ENCODE data around the gene MAD1L1.

Gene MAD1L1

GRCh38 chr7:1936531-1937251, 296.1 kb downstream of the MAD1L1 start:
- no peaks in the 10 kb centered on the region for H3K9me3 ChIP-seq (ENCODE audit: low read depth, low read length)
- no peak overlapping the region for H3K27ac ChIP-seq
- no peak for DNase-seq (ENCODE audit: low read depth, low spot score)
- no peak overlapping the region for H3K4me3 ChIP-seq
- TF ChIP-seq FOXP2 (optimal IDR thresholded peaks at IDR 0.05; ENCODE audit: control extremely low read depth, extremely low read length, insufficient read depth) (no peak), EZH2 (IDR thresholded peaks at IDR 0.05) (no peak), POLR2AphosphoS5 (IDR thresholded peaks at IDR 0.05; ENCODE audit: borderline replicate concordance, low read depth, low read length) (no peak)
- H3K36me3 ChIP-seq (ENCODE audit: insufficient read depth, low read length): 0 out of 2 replicates have a peak, but pooled peaks cover 3% of the 10 kb centered on the region
- H3K9ac ChIP-seq (ENCODE audit: insufficient read length): no peak overlapping the region

- H3K36me3 ChIP-seq (ENCODE audit: insufficient read depth, low read length): 0 out of 2 replicates have a peak, but pooled peaks cover 3% of the 10 kb centered on the region
- no peak for DNase-seq (ENCODE audit: low read depth, low spot score)
- no peak overlapping the region for H3K9ac ChIP-seq (ENCODE audit: insufficient read length)
- TF ChIP-seq FOXP2 (optimal IDR thresholded peaks at IDR 0.05; ENCODE audit: control extremely low read depth, extremely low read length, insufficient read depth): no peak
- no peak for TF ChIP-seq EZH2 (IDR thresholded peaks at IDR 0.05)
- no peak for TF ChIP-seq POLR2AphosphoS5 (IDR thresholded peaks at IDR 0.05; ENCODE audit: borderline replicate concordance, low read depth, low read length)
- no peaks in the 10 kb centered on the region for H3K9me3 ChIP-seq (ENCODE audit: low read depth, low read length)
- H3K27ac ChIP-seq: no peak overlapping the region
- H3K4me3 ChIP-seq: no peak overlapping the region
These were observed 296.8 kb downstream of the MAD1L1 start for GRCh38 chr7:1936006-1936310.

GRCh38 chr7:1935176-1936005, 297.4 kb downstream of the MAD1L1 start:
- TF ChIP-seq POLR2AphosphoS5 (IDR thresholded peaks at IDR 0.05; ENCODE audit: borderline replicate concordance, low read depth, low read length) (no peak), FOXP2 (optimal IDR thresholded peaks at IDR 0.05; ENCODE audit: control extremely low read depth, extremely low read length, insufficient read depth) (no peak), EZH2 (IDR thresholded peaks at IDR 0.05) (no peak)

GRCh38 chr7:1934756-1935155, 298.0 kb downstream of the MAD1L1 start:
- no peak overlapping the region for H3K4me3 ChIP-seq
- H3K9me3 ChIP-seq (ENCODE audit: low read depth, low read length): no peaks in the 10 kb centered on the region
- 0 out of 2 replicates have a peak, but pooled peaks cover 3% of the 10 kb centered on the region for H3K36me3 ChIP-seq (ENCODE audit: insufficient read depth, low read length)
- TF ChIP-seq POLR2AphosphoS5 (IDR thresholded peaks at IDR 0.05; ENCODE audit: borderline replicate concordance, low read depth, low read length): no peak
- TF ChIP-seq FOXP2 (optimal IDR thresholded peaks at IDR 0.05; ENCODE audit: control extremely low read depth, extremely low read length, insufficient read depth): no peak
- no peak for TF ChIP-seq EZH2 (IDR thresholded peaks at IDR 0.05)
- H3K9ac ChIP-seq (ENCODE audit: insufficient read length): no peak overlapping the region
- no peak overlapping the region for H3K27ac ChIP-seq
- no peak for DNase-seq (ENCODE audit: low read depth, low spot score)

More at GRCh38 chr7:1935176-1936005, 297.4 kb downstream of the MAD1L1 start:
- H3K36me3 ChIP-seq (ENCODE audit: insufficient read depth, low read length): 0 out of 2 replicates have a peak, but pooled peaks cover 3% of the 10 kb centered on the region
- H3K9ac ChIP-seq (ENCODE audit: insufficient read length): no peak overlapping the region
- no peak overlapping the region for H3K27ac ChIP-seq
- no peak overlapping the region for H3K4me3 ChIP-seq
- H3K9me3 ChIP-seq (ENCODE audit: low read depth, low read length): no peaks in the 10 kb centered on the region
- DNase-seq (ENCODE audit: low read depth, low spot score): no peak

GRCh38 chr7:1934017-1934416, 298.7 kb downstream of the MAD1L1 start:
- no peak for DNase-seq (ENCODE audit: low read depth, low spot score)

GRCh38 chr7:1933066-1933750, 299.5 kb downstream of the MAD1L1 start:
- Histone ChIP-seq H3K4me3 (no peak overlapping the region), H3K27ac (no peak overlapping the region), H3K9me3 (ENCODE audit: low read depth, low read length) (no peaks in the 10 kb centered on the region), H3K36me3 (ENCODE audit: insufficient read depth, low read length) (0 out of 2 replicates have a peak, but pooled peaks cover 3% of the 10 kb centered on the region), H3K9ac (ENCODE audit: insufficient read length) (peak overlapping the region; percentile 20)
- no peak for DNase-seq (ENCODE audit: low read depth, low spot score)
- TF ChIP-seq FOXP2 (optimal IDR thresholded peaks at IDR 0.05; ENCODE audit: control extremely low read depth, extremely low read length, insufficient read depth): no peak
- no peak for TF ChIP-seq POLR2AphosphoS5 (IDR thresholded peaks at IDR 0.05; ENCODE audit: borderline replicate concordance, low read depth, low read length)

More at GRCh38 chr7:1934017-1934416, 298.7 kb downstream of the MAD1L1 start:
- H3K27ac ChIP-seq: no peak overlapping the region
- H3K36me3 ChIP-seq (ENCODE audit: insufficient read depth, low read length): 0 out of 2 replicates have a peak, but pooled peaks cover 3% of the 10 kb centered on the region
- TF ChIP-seq FOXP2 (optimal IDR thresholded peaks at IDR 0.05; ENCODE audit: control extremely low read depth, extremely low read length, insufficient read depth): no peak
- TF ChIP-seq EZH2 (IDR thresholded peaks at IDR 0.05): no peak
- TF ChIP-seq POLR2AphosphoS5 (IDR thresholded peaks at IDR 0.05; ENCODE audit: borderline replicate concordance, low read depth, low read length): no peak
- H3K4me3 ChIP-seq: no peak overlapping the region
- H3K9ac ChIP-seq (ENCODE audit: insufficient read length): no peak overlapping the region
- no peaks in the 10 kb centered on the region for H3K9me3 ChIP-seq (ENCODE audit: low read depth, low read length)

GRCh38 chr7:1931951-1932270, 300.8 kb downstream of the MAD1L1 start:
- no peak for DNase-seq (ENCODE audit: low read depth, low spot score)
- no peak overlapping the region for H3K27ac ChIP-seq
- no peak overlapping the region for H3K9ac ChIP-seq (ENCODE audit: insufficient read length)
- no peaks in the 10 kb centered on the region for H3K9me3 ChIP-seq (ENCODE audit: low read depth, low read length)
- H3K36me3 ChIP-seq (ENCODE audit: insufficient read depth, low read length): 0 out of 2 replicates have a peak, but pooled peaks cover 3% of the 10 kb centered on the region
- no peak overlapping the region for H3K4me3 ChIP-seq
- TF ChIP-seq POLR2AphosphoS5 (IDR thresholded peaks at IDR 0.05; ENCODE audit: borderline replicate concordance, low read depth, low read length): no peak
- TF ChIP-seq EZH2 (IDR thresholded peaks at IDR 0.05): no peak
- no peak for TF ChIP-seq FOXP2 (optimal IDR thresholded peaks at IDR 0.05; ENCODE audit: control extremely low read depth, extremely low read length, insufficient read depth)
